IPS-15b (cell line): Measurements from ENCODE around the gene E2F6.

Experiments
- H3K27me3 ChIP-seq: one replicate; pipeline ENCODE4 v1.6.1; 2013; ENCODE audit warnings: low read length; ENCODE audit not compliant: control insufficient read depth, insufficient read depth
- H3K36me3 ChIP-seq: one replicate; pipeline ENCODE4 v1.6.1; 2013; ENCODE audit warnings: low read length; ENCODE audit not compliant: control insufficient read depth, insufficient read depth
- H3K4me1 ChIP-seq: one replicate; pipeline ENCODE4 v1.6.1; 2013; ENCODE audit warnings: mild to moderate bottlenecking, low read length; ENCODE audit not compliant: control insufficient read depth, insufficient read depth
- H3K4me3 ChIP-seq: one replicate; pipeline ENCODE4 v1.5.1; 2013; ENCODE audit warnings: low read depth, low read length
- H3K9ac ChIP-seq: one replicate; pipeline ENCODE4 v1.6.1; 2013; ENCODE audit warnings: low read depth, mild to moderate bottlenecking, low read length
- H3K9me3 ChIP-seq: one replicate; pipeline ENCODE4 v1.6.1; 2013; ENCODE audit warnings: mild to moderate bottlenecking, low read length; ENCODE audit not compliant: control insufficient read depth, insufficient read depth

E2F6 gene

DNA sequence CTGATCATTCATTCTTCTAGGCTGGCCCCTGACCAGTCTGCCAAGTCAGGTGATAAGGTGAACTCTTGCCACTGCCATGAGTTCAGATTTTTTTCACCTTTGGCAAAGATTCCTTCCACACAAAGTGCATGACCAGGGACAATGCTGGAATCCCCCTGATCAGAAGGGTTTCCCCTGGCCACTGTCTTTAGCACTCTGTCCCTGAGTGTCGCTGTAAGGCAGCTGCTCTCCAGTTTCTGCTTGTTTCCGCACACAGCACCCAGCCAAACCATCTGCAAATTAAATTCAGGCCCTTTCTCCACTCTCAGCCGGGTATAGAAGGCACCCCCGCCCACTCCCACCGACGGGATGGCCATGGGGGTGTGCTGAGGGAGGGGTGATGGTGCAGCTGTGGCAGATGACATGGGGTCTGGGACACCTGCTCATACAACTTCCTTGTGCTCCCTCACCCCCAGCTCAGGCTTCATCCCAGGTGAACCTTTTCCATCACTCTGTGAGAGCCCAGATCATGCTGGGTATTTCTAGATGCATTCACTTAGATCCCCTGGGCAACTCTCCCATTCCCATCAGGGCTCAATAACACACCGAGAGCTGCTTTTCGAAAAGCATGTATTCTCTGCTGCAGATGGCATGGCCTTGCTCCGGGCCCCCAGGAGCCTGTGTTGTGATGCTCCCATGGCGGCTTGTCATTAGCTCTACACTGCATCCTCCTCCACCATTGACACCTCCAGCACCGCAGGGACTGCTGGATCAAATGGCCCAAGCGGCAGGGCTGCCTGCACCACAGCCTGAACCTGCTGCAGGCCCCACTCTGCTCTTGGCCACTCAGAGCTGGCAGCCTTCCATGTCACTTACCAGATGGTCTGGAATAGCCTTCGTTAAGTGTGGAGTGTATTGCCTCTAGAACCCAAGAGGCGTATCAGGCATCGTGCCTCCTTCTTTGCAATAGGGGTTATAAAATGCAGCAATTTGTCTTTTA, 69.2 kb downstream of the E2F6 start:
- Histone ChIP-seq H3K27me3 (no peaks in the 10 kb centered on the region), H3K4me3 (no peak overlapping the region), H3K36me3 (no peaks in the 10 kb centered on the region), H3K9ac (no peak overlapping the region), H3K9me3 (no peaks in the 10 kb centered on the region), H3K4me1 (peaks cover 4% of the 10 kb centered on the region)

DNA sequence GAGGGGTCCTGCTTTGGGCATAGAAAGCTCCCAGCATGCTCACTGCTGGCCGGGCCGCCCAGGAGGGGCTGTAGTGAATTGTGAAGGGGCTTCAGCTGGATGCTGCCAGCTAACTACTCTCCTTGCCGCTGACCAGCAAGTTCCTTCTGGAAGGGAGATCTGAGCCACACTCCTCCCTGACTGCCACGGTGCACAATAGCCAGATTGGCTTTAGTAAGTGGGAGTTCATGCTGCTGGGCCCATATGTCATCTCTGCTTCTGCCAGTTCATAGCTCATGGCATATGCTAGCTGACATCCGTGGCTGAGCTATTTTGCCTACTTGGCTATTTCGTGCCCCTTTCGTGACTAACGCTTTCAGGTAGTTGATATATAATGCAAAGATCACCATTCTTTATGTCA, 69.9 kb downstream of the E2F6 start:
- Histone ChIP-seq H3K27me3 (no peaks in the 10 kb centered on the region), H3K4me1 (peaks cover 6% of the 10 kb centered on the region), H3K4me3 (no peak overlapping the region), H3K9ac (no peak overlapping the region), H3K36me3 (no peaks in the 10 kb centered on the region), H3K9me3 (no peaks in the 10 kb centered on the region)

DNA sequence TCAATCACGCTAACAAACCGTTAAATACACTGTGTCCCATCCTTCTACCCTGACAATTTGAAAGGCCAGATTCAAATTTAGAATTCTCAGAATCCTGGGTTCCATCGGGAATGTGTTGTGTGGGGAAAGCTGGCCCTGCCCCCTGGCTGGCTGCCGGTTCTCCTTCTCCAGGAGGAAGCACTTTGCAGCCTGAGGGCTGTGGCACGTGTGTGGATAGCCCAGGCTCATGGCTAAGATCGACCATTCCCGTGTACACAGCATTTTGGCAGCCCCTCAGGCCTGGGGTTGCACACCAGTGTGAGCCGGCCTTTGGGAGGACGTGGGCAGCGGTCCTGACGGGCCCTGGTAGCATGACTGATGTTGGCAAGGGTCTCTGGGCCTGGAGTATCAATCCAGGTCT, 70.6 kb downstream of the E2F6 start:
- Histone ChIP-seq H3K4me3 (no peak overlapping the region), H3K27me3 (no peaks in the 10 kb centered on the region), H3K4me1 (peaks cover 6% of the 10 kb centered on the region), H3K9me3 (no peaks in the 10 kb centered on the region), H3K9ac (no peak overlapping the region), H3K36me3 (no peaks in the 10 kb centered on the region)
